ENCODE results near the gene PRR7. TPM values are rescaled to one million over a fixed set of nuclear protein-coding genes. Genes with fewer than 3 reads are reported as not detected.

The PRR7 gene
- total and polyA plus RNA-seq, 2 of the 4 experiments (the other 2 are of a cell fraction): 1.1 to 10.1 TPM

DNA sequence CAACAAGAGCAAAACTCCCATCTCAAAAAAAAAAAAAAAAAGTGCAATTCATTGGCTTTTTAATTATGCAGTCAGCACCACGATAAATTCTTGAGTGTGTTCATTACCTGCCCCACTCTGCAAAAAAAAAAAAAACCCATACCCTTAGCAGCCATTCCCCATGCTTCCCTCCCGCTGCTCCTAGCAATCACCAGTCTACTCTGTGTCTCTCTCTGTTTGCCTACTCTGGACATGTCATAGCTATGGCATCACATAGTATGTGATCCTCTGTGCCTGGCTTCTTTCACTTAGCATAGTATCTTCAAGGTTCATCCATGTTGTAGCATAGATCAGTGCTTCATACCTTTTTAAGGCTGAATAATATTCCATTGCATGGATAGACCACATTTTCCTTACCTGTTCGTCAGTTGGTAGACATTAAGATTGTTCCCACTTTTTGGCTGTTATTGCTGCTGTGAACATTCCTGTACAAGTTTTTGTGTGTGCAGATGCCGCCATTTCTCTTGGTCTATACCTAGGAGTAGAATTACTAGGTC, 7.0 kb upstream of the PRR7 start:
- DNase-seq (no peak), ATAC-seq (ENCODE audit: low read depth) (no peak)
- H4K8ac ChIP-seq (ENCODE audit: low read depth in 2 of 2, low read length in 2 of 2): no peak overlapping the region
- BruUV-seq (replicated peaks): no TSS peak
- ChIA-PET POLR2A (ENCODE audit: unreplicated experiment) (no interaction called here), CTCF (interaction anchor here (1.5 kb wide), 1 partner anchor 12 kb away, joined by 3 read pairs; no protein-coding TSS in a partner anchor)
- H4K5ac ChIP-seq (ENCODE audit: low read depth, low read length): no peak overlapping the region
- no peak overlapping the region for H2AFZ ChIP-seq (replicated peaks; ENCODE audit: low read length, poor library complexity)
- no peak overlapping the region for H3K4ac ChIP-seq (ENCODE audit: low read depth, low read length)
- H3K23ac ChIP-seq (ENCODE audit: low read depth, low read length): no peak overlapping the region
- H2BK20ac ChIP-seq (ENCODE audit: low read depth, low read length): no peak overlapping the region
- no peak overlapping the region for H2AK5ac ChIP-seq (ENCODE audit: low read depth, low read length)
- H3K27ac ChIP-seq (ENCODE audit: insufficient read depth, low read length): no peak overlapping the region
- H3K27me3 ChIP-seq (ENCODE audit: control insufficient read depth, insufficient read depth, low read length): no peaks in the 10 kb centered on the region
- no peak overlapping the region for H3K4me2 ChIP-seq (ENCODE audit: low read depth, low read length)
- H3K14ac ChIP-seq (replicated peaks; ENCODE audit: low read depth, low read length): no peak overlapping the region
- dilution Hi-C loops (cut with HindIII; ENCODE audit: low sequenced_read_pairs, unreplicated experiment): no loop called here
- 80% methylated on average over 1 of the region's 4 CpGs; no CpG with 5 or more reads in 1 of the 2 experiments for WGBS, 2 experiments (ENCODE audit: extremely low coverage in 2 of 2, insufficient read length in 1 of 2)
- no peak overlapping the region for H3K4me3 ChIP-seq (ENCODE audit: insufficient read depth, low read depth, low read length)
- intact Hi-C loops (cut with micrococcal nuclease): no loop called here
- peaks cover 6% of the 10 kb centered on the region; the same call in 1 of the 2 replicates for H3K9me1 ChIP-seq (ENCODE audit: insufficient read depth, low read length)
- H3K18ac ChIP-seq (ENCODE audit: low read depth, low read length): no peak overlapping the region
- H3K4me1 ChIP-seq (ENCODE audit: control insufficient read depth, insufficient read depth, low read length): no peaks in the 10 kb centered on the region
- H3K36me3 ChIP-seq (ENCODE audit: control insufficient read depth, insufficient read depth, low read length): peaks cover 31% of the 10 kb centered on the region; the same call in 1 of the 2 replicates
- no peak overlapping the region for H2BK15ac ChIP-seq (ENCODE audit: low read depth, low read length)
- no peak overlapping the region for H2BK5ac ChIP-seq (ENCODE audit: low read depth, low read length, poor library complexity, severe bottlenecking)
- H2AK9ac ChIP-seq (replicated peaks; ENCODE audit: low read depth, low read length, poor library complexity): no peak overlapping the region
- H3K9ac ChIP-seq (ENCODE audit: low read depth, low read length): no peak overlapping the region
- no peaks in the 10 kb centered on the region for H3K79me1 ChIP-seq (ENCODE audit: low read depth in 1 of 2, low read length in 2 of 2)
- no peak overlapping the region for H2BK120ac ChIP-seq (ENCODE audit: low read depth, low read length)
- H4K20me1 ChIP-seq (ENCODE audit: insufficient read depth, low read length): peaks cover 2% of the 10 kb centered on the region; the same call in 1 of the 2 replicates
- in situ Hi-C loops (cut with MboI; ENCODE audit: low sequenced_read_pairs): no loop called here
- H3K9me3 ChIP-seq (ENCODE audit: control insufficient read depth, insufficient read depth, low read length): no peaks in the 10 kb centered on the region
- H4K91ac ChIP-seq (ENCODE audit: insufficient read depth, low read depth, low read length): no peak overlapping the region
- TF ChIP-seq MAFK (IDR thresholded peaks at IDR 0.05; ENCODE audit: low read depth, low read length) (no peak), USF2 (IDR thresholded peaks at IDR 0.05; ENCODE audit: low read depth, low read length) (no peak), RFX5 (IDR thresholded peaks at IDR 0.05; ENCODE audit: low read depth, low read length) (no peak), BHLHE40 (IDR thresholded peaks at IDR 0.05; ENCODE audit: low read depth, low read length) (no peak), CHD1 (IDR thresholded peaks at IDR 0.05; ENCODE audit: low read depth, low read length) (no peak), POLR2A (IDR thresholded peaks at IDR 0.05; ENCODE audit: low read depth, low read length) (no peak), NFE2L2 (IDR thresholded peaks at IDR 0.05; ENCODE audit: low read depth, low read length) (no peak), FOS (IDR thresholded peaks at IDR 0.05; ENCODE audit: low read depth, low read length) (no peak), MXI1 (IDR thresholded peaks at IDR 0.05; ENCODE audit: borderline replicate concordance, low read depth, low read length) (no peak), SMC3 (IDR thresholded peaks at IDR 0.05; ENCODE audit: low read depth, low read length) (no peak), RAD21 (IDR thresholded peaks at IDR 0.05; ENCODE audit: low read length) (no peak), MAZ (IDR thresholded peaks at IDR 0.05; ENCODE audit: borderline replicate concordance, low read depth, low read length) (no peak), RCOR1 (IDR thresholded peaks at IDR 0.05; ENCODE audit: insufficient replicate concordance, low read length) (no peak), CTCF (conservative IDR thresholded peaks at IDR 0.05; ENCODE audit: low read depth, low read length) (no peak)
- no peak overlapping the region for H3K56ac ChIP-seq (ENCODE audit: extremely low read depth, insufficient read depth, low read length)

All from IMR-90 (cell line).